Loucy (cell line): ENCODE measurements around the gene CAMK2D.

Source experiments
- H2AFZ ChIP-seq: fragments of 200-600 bp; sonication (generic); 2 replicates; pipeline ENCODE4 v1.6.0; 2016; ENCODE audit warnings: antibody characterized with exemption, mild to moderate bottlenecking, low read length, moderate library complexity
- H3F3A ChIP-seq: fragments of 200-600 bp; 2 replicates; pipeline ENCODE4 v1.6.0; 2016; ENCODE audit warnings: antibody characterized with exemption, low read depth, mild to moderate bottlenecking
- H3K27me3 ChIP-seq: fragments of 200-600 bp; sonication (generic); 2 replicates; pipeline ENCODE4 v1.6.1; 2014; ENCODE audit warnings: low read length, mild to moderate bottlenecking; ENCODE audit not compliant: insufficient read depth, poor library complexity, severe bottlenecking
- H3K36me3 ChIP-seq: fragments of 200-600 bp; sonication (generic); 2 replicates; pipeline ENCODE4 v1.6.1; 2016; ENCODE audit warnings: low read length; ENCODE audit not compliant: insufficient read depth
- H3K4me1 ChIP-seq: fragments of 200-600 bp; sonication (generic); 2 replicates; pipeline ENCODE4 v1.5.1; 2014; ENCODE audit warnings: low read length, mild to moderate bottlenecking; ENCODE audit not compliant: insufficient read depth, poor library complexity, severe bottlenecking
- H3K4me2 ChIP-seq: fragments of 200-600 bp; sonication (generic); 2 replicates; pipeline ENCODE4 v1.6.0; 2014; ENCODE audit warnings: antibody characterized with exemption, low read length, low read depth, mild to moderate bottlenecking; ENCODE audit not compliant: poor library complexity, severe bottlenecking
- H3K4me3 ChIP-seq: fragments of 200-600 bp; sonication (generic); 2 replicates; pipeline ENCODE4 v1.5.1; 2014; ENCODE audit warnings: low read length, mild to moderate bottlenecking, mixed read lengths; ENCODE audit not compliant: poor library complexity, severe bottlenecking
- H3K79me2 ChIP-seq: fragments of 200-600 bp; sonication (generic); 2 replicates; pipeline ENCODE4 v1.6.1; 2014; ENCODE audit warnings: low read length; ENCODE audit not compliant: insufficient read depth
- H3K9ac ChIP-seq: fragments of 200-600 bp; sonication (generic); 2 replicates; pipeline ENCODE4 v1.6.0; 2014; ENCODE audit warnings: mild to moderate bottlenecking, low read depth, low read length, moderate library complexity; ENCODE audit not compliant: poor library complexity, severe bottlenecking
- H3K9me2 ChIP-seq: fragments of 200-600 bp; sonication (generic); replicated peaks from 2 replicates; pipeline ENCODE4 v1.6.1; 2016; ENCODE audit warnings: low read depth, low read length, mixed read lengths
- H3K9me3 ChIP-seq: fragments of 200-600 bp; sonication (generic); 2 replicates; pipeline ENCODE4 v1.6.1; 2014; ENCODE audit warnings: mild to moderate bottlenecking, antibody characterized with exemption, low read length, low read depth; ENCODE audit not compliant: insufficient read depth
- H4K20me1 ChIP-seq: fragments of 200-600 bp; sonication (generic); 2 replicates; pipeline ENCODE4 v1.6.0; 2014; ENCODE audit warnings: antibody characterized with exemption, low read length, mild to moderate bottlenecking; ENCODE audit not compliant: insufficient read depth, poor library complexity, severe bottlenecking
- CTCF ChIP-seq: fragments of 200-600 bp; sonication (generic); conservative IDR thresholded peaks from 2 replicates; pipeline ENCODE4 v1.5.1; 2014; ENCODE audit warnings: mild to moderate bottlenecking, antibody characterized with exemption, low read length
- EZH2phosphoT487 ChIP-seq: fragments of 200-600 bp; IDR thresholded peaks from 2 replicates; pipeline ENCODE4 v1.6.1; 2018; ENCODE audit warnings: antibody characterized with exemption, mild to moderate bottlenecking, moderate library complexity, borderline replicate concordance

CAMK2D gene

GRCh38 chr4:113502906-113503305 is 258.6 kb downstream of the CAMK2D start:
- H3F3A ChIP-seq, result no peaks in the 10 kb centered on the region
- no peaks in the 10 kb centered on the region for H4K20me1 ChIP-seq
- H3K9me3 ChIP-seq, result no peaks in the 10 kb centered on the region
- TF ChIP-seq CTCF (no peak), EZH2phosphoT487 (no peak)
- no peak overlapping the region for H2AFZ ChIP-seq
- H3K9me2 ChIP-seq, result no peaks in the 10 kb centered on the region
- peaks cover 11% of the 10 kb centered on the region; the same call in 1 of the 2 replicates for H3K36me3 ChIP-seq
- H3K4me3 ChIP-seq, result no peak overlapping the region
- no peaks in the 10 kb centered on the region for H3K79me2 ChIP-seq
- no peaks in the 10 kb centered on the region for H3K4me1 ChIP-seq
- H3K27me3 ChIP-seq, result no peaks in the 10 kb centered on the region
- H3K9ac ChIP-seq, result no peak overlapping the region
- no peak overlapping the region for H3K4me2 ChIP-seq

DNA sequence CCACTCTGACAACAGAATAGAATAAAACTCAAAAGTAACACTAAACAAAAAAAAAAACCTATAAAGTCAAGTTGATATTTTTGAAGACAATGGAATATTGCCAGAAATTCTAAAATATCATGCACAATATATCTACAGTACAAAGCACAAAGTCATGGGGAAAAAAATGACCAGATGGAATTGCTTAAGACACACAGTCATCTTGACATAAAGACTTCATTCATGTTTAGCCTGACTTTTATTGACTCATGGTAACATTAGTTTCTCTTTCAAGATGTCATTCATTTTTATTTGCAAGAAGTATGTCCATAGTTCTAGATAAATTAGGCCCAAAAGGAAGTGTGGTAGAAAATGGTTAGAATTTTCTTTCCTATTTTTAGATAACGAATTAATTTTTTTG is 259.1 kb downstream of the CAMK2D start:
- H4K20me1 ChIP-seq, result no peaks in the 10 kb centered on the region
- H3K4me3 ChIP-seq, result no peak overlapping the region
- H3K9me3 ChIP-seq, result no peaks in the 10 kb centered on the region
- H3F3A ChIP-seq, result no peaks in the 10 kb centered on the region
- no peak overlapping the region for H3K9ac ChIP-seq
- peaks cover 14% of the 10 kb centered on the region; the same call in 1 of the 2 replicates for H3K36me3 ChIP-seq
- no peaks in the 10 kb centered on the region for H3K27me3 ChIP-seq
- no peak for TF ChIP-seq CTCF
- no peak for TF ChIP-seq EZH2phosphoT487
- no peaks in the 10 kb centered on the region for H3K79me2 ChIP-seq
- H2AFZ ChIP-seq, result no peak overlapping the region
- H3K4me1 ChIP-seq, result no peaks in the 10 kb centered on the region
- H3K4me2 ChIP-seq, result no peak overlapping the region
- no peaks in the 10 kb centered on the region for H3K9me2 ChIP-seq

DNA sequence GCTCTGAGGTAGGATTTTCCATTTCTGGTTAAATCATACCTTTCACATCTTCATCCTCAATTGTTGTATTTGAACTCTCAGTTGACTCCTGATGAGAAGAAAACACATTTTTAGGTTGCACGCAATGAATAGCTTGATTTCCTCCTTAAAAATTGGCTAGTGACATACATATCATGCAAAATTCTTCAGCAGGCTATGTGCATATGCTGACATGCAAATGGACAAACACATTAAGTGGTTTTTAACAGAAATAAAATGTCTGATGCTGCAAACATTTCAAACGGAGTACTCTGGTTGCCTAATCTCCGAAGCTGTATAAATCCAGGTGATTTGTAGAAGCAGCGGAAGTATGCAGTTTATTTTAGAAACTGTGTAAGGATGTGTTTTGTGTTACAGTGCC is 261.1 kb downstream of the CAMK2D start:
- Histone ChIP-seq H3K27me3 (no peaks in the 10 kb centered on the region), H3K4me2 (no peak overlapping the region), H3K9ac (no peak overlapping the region), H3K9me3 (no peaks in the 10 kb centered on the region), H2AFZ (no peak overlapping the region), H3F3A (no peaks in the 10 kb centered on the region), H3K79me2 (no peaks in the 10 kb centered on the region), H4K20me1 (no peaks in the 10 kb centered on the region), H3K4me1 (no peaks in the 10 kb centered on the region), H3K4me3 (no peak overlapping the region), H3K36me3 (peaks cover 22% of the 10 kb centered on the region; the same call in 1 of the 2 replicates), H3K9me2 (no peaks in the 10 kb centered on the region)
- TF ChIP-seq EZH2phosphoT487, result no peak

DNA sequence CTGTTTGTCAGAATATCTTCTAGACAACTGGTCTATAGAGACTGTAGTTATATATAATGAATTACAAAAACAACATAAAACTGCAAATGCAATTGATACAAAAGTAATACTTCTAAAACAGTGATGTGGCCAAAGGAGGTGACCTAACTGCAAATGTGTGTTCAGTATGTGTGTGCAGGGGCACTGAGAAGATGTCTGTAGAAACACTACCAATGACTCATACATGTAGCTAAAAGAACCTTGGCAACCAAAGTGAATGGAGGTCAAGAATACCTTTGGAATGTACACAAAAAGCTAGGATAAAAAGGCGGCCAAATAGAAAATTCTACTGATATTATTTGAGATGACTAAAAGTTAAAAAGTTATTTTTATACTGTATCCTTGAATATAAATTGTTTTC is 261.8 kb downstream of the CAMK2D start:
- H3F3A ChIP-seq, result no peaks in the 10 kb centered on the region
- no peak overlapping the region for H3K9ac ChIP-seq
- H3K79me2 ChIP-seq, result no peaks in the 10 kb centered on the region
- H2AFZ ChIP-seq, result no peak overlapping the region
- no peak overlapping the region for H3K4me3 ChIP-seq
- no peaks in the 10 kb centered on the region for H3K9me2 ChIP-seq
- H3K9me3 ChIP-seq, result no peaks in the 10 kb centered on the region; the same call in 1 of the 2 replicates
- H4K20me1 ChIP-seq, result no peaks in the 10 kb centered on the region
- H3K4me1 ChIP-seq, result no peaks in the 10 kb centered on the region
- no peak overlapping the region for H3K4me2 ChIP-seq
- peaks cover 22% of the 10 kb centered on the region; the same call in 1 of the 2 replicates for H3K36me3 ChIP-seq
- TF ChIP-seq CTCF, result no peak
- no peak for TF ChIP-seq EZH2phosphoT487
- H3K27me3 ChIP-seq, result no peaks in the 10 kb centered on the region
